DMS53 treated with DMSO at 0.1 percent for 48 hours (cell line): ENCODE data around the gene CFL1.
"Not testable (repeated sequence)": the region's sequence is repeated elsewhere in the genome, so short reads cannot be mapped to it uniquely, and the experiment has no call there.

Experiments
- DNase-seq: peaks from one replicate; lab custom pipeline; 2025; ENCODE audit not compliant: unreplicated experiment; lab: John Stamatoyannopoulos, UW

The CFL1 gene

GRCh38 chr11:65857853-65858680 lies at the start of gene CFL1:
TSS of gene CFL1 (minus strand) at chr11:65858180. CDS start at chr11:65858099, 81 bp downstream.
- peak; percentile 98 for DNase-seq

GRCh38 chr11:65906602-65907001 lies 48.6 kb upstream of the CFL1 start:
- DNase-seq: no peak

GRCh38 chr11:65903715-65904114 lies 45.7 kb upstream of the CFL1 start:
- no peak for DNase-seq

DNA sequence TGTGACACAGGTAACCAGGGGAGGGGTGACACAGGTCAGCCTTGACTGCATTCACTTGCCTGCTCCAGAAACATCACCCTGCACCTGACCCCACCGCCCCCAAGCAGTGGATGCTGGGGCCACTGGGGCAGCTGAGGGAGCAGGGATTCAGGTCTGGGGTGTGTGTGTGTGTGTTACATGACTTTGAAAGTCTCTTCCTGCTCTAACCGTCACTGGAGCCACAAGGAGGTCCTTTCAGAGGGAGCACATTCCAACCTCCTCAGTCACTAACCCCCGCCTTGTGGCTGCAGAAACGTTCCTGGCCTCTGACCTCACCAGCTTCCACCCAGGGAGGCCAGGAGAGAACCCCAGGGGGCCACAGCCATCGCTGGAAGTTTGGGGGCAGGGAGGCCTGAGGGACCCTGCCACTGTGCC lies 45.1 kb upstream of the CFL1 start:
- DNase-seq: no peak

- DNase-seq: no peak
Measured at GRCh38 chr11:65900899-65901180, 42.9 kb upstream of the CFL1 start.

DNA sequence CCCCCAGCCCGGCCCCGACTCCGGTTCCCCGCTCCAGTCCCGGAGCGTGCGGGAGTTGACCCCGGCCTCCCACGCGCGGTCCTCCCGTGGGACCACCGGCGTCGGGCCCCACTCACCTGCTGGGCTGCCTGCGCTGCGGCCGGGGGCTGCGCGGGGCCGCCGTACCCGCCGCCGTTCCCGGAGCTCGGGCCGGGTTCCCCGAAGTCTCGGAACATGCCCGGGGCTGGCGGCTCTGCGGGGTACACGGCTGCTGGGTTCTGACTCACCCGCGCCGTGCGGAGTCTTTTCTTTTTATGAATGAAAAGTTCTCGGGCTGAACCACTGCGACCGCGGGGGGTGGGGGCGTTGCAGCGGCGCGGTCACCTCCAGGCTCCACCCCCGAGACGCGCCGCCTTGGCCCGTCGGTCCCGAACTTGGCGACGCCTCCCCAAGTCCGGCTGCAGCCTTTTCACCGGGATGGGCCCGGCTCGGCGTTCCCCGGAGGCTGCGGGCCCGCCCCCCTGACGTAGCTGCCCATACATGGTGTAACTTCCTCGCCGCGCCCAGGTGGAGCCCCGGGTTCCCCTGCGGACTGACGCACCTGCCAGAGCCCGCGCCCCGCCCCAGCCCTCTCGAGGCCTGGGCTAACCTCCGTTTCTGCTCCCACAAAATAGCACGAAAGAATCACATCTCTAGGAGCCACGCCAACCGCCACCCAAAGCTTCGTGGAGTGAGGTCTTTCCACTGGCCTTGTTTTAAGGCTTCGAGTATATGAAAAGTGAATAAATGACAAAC lies 42.3 kb upstream of the CFL1 start, which contains the start of gene FOSL1:
Gene FOSL1, minus strand, starts transcription at position 264 of the 774 bp plus-strand sequence. Its CDS starts 49 bp downstream, at position 215.
- DNase-seq: peak; percentile 91

DNA sequence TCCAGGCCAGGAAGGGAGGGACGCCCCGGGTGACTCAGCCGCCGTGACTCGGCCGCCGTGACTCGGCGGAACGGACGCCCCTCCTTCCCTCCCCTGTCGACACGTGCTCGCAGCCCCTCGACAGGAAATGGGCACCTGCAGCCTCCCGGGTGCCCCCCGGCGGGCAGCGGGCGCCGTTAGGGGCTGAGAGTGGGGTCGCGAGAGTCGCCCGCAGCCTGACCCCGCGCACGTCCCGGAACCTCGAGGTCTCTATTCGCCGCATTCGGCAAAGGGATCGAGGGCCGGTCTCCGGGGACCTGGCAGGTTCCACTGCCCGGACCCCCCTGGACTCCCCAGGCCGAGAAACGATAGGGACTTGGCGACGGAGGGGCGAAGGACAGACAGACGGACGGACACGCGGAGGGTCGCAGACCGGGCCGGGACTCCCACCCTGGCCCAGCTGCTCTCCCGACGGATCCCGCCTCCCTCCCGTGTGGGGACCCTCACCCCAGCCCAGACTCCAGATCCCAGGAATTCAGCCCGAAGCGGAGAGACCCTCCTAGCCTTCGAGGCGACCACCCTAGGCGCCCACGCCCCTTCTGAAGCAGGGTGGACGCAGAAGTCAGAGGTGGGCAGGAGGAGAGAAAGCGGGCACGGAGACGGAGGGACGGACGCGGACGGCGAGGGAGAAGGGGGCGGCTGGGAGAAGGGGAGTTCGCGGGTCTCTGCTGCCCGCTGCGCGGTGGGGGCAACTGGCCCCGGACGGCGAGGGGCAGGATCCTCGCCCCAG lies 41.6 kb upstream of the CFL1 start:
- peak; percentile 34 for DNase-seq

- no peak for DNase-seq
Measured at GRCh38 chr11:65898656-65899355, 40.8 kb upstream of the CFL1 start.

DNA sequence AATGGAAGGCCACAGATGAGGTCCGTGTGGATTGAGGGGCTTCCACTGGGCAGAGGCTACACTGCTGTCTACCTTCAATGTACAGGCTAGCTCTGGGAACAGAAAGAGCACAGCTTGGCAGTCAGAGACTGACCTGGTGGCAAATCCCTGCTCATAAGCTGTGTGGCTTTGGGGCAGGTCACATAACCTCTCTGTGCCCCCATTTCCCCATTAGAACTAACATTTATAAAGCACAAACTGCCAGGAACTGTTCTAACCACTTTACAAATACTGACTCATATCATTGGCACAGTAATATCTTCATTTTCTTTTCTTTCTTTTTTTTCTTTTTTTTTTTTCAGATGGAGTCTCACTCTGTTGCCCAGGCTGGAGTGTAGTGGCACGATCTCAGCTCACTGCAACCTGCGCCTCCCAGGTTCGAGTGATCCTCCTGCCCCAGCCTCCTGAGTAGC lies 39.1 kb upstream of the CFL1 start:
- DNase-seq: no peak

DNA sequence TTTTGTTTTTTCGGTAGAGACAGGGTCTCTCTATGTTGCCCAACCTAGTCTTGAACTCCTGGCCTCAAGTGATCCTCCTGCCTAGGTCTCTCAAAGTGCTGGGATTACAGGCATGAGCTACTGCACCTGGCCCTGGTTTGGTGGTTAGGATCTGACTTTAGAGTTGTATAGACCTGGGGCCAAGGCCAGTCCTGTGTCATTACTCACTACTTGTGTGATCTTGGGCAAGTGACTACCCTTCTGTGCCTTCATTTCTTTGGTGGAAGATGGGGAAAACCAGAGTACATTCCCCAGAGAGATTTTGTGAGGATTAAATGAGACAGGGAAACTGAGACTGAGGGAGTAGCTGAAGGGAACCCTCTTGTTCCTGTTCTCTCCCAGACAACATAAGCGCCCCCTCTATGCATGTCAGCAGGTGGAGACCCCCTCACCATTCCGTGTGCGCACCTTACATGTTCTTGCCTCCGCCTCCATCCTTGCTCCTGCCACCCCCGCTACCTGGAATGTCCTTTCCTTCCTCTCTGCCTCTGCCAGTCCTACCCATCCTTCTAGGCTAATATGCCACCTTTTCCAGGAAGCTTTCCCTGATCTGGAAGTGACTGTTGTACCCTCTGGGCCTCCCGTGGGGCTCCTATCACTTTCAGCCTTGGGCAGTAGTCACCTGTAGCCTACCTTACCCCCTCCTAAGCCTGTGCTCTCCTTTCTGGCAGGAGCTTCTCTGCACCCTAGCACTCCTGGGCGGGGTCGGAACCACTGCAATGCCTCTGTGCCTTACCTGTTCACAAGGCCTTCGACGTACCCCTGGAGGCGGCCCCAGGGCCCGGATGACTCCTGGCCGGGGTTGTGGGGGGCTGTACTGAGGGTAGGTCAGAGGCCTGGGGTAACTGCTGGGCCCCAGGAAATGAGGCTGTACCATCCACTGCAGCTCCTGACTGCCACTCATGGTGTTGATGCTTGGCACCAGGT lies 38.3 kb upstream of the CFL1 start:
- no peak for DNase-seq

- DNase-seq: no peak
Measured at GRCh38 chr11:65895482-65895981, 37.6 kb upstream of the CFL1 start.

- no peak for DNase-seq
Measured at GRCh38 chr11:65894034-65894591, 36.1 kb upstream of the CFL1 start.

DNA sequence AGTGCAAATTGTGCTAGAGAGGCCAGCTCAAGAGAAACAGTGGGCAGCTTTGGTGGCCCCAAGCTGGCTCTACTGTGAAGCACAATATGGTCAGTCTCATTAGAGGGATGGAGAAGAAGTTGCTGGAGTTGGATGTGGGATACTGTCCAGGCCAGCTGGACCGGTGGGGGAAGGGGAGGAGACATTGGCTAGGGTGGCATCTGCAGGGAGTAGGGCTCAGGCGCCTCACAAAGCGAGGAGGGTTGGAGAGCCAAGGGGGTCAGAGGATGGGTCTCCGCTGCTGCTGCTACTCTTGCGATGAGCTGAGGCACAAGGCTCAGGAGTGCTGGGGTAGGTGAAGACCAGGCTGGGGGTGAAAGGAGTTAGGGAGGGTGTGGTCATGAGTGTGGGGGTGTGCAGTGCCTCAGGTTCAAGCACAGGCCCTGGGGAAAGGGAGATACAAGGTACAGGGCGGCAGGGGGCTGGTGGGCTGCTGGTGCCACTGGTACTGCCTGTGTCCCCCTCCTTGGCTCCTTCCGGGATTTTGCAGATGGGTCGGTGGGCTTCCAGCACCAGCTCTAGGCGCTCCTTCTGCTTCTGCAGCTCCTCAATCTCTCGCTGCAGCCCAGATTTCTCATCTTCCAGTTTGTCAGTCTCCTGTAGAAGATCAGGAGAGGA lies 34.8 kb upstream of the CFL1 start:
- no peak for DNase-seq

DNA sequence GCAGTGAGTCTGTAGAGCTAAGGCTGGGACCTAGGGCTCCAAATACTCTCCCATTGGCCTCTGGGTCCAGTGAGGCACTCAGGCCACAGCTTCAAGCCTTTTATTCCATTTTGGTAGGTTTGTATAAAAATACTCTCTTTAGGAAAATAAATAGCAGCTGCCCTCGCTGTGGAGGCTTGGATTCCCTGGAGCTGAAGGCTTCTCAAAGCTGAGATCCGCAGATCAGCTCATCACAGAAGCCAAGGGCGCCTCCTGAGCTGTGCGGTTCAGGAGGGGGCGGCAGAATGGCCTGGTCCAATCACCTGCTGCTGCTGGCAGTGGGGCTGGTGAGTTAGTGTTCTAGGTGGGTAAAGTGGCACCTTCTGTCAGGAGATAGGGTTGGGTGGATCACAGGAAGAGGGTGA lies 34.2 kb upstream of the CFL1 start:
- DNase-seq: not testable (repeated sequence)

- peak; percentile 45 for DNase-seq
Measured at GRCh38 chr11:65891219-65892136, 33.5 kb upstream of the CFL1 start.

GRCh38 chr11:65890324-65891218 lies 32.6 kb upstream of the CFL1 start, which contains the start of gene CCDC85B:
TSS of gene CCDC85B (plus strand) at chr11:65890673. CDS start at chr11:65890784, 111 bp downstream.
- peak; percentile 87 for DNase-seq
